HG03460 (cell line): ENCODE measurements around the gene NOL3.

Experiments
- ATAC-seq: cut with Tn5 transposase; IDR thresholded peaks from one replicate; pipeline ENCODE4 v1.9.1; 2021; ENCODE audit not compliant: unreplicated experiment

NOL3 gene

GRCh38 chr16:67202426-67202825 lies 32.1 kb downstream of the NOL3 start:
- no peak for ATAC-seq

GRCh38 chr16:67202956-67203493 lies 32.7 kb downstream of the NOL3 start:
- ATAC-seq: no peak

GRCh38 chr16:67204076-67204475 lies 33.7 kb downstream of the NOL3 start:
- no peak for ATAC-seq

- no peak for ATAC-seq
Observed at GRCh38 chr16:67206129-67206837, 35.9 kb downstream of the NOL3 start.

- no peak for ATAC-seq
Observed at GRCh38 chr16:67206838-67207248, 36.5 kb downstream of the NOL3 start.

GRCh38 chr16:67207249-67208091 lies 37.1 kb downstream of the NOL3 start:
- ATAC-seq: no peak

GRCh38 chr16:67208154-67208896 lies 38.0 kb downstream of the NOL3 start:
- no peak for ATAC-seq

GRCh38 chr16:67209565-67209964 lies 39.2 kb downstream of the NOL3 start:
- ATAC-seq: no peak

GRCh38 chr16:67210069-67210937 lies 40.0 kb downstream of the NOL3 start:
- no peak for ATAC-seq

GRCh38 chr16:67211674-67212073 lies 41.3 kb downstream of the NOL3 start:
- no peak for ATAC-seq

- ATAC-seq: no peak
Observed at GRCh38 chr16:67212766-67213165, 42.4 kb downstream of the NOL3 start.

GRCh38 chr16:67213197-67214019 lies 43.1 kb downstream of the NOL3 start:
- no peak for ATAC-seq

- ATAC-seq: no peak
Observed at GRCh38 chr16:67215706-67216105, 45.4 kb downstream of the NOL3 start.

- ATAC-seq: no peak
Observed at GRCh38 chr16:67216612-67217490, 46.5 kb downstream of the NOL3 start.

GRCh38 chr16:67223992-67224391 lies 53.7 kb downstream of the NOL3 start:
- ATAC-seq: no peak
